ENCODE data around the gene RMND5A.

The RMND5A gene

GRCh38 chr2:86753606-86754005 is 33.5 kb downstream of the RMND5A start:
- H3K4me3 ChIP-seq (ENCODE audit: control insufficient read depth, low read depth, low read length), result no peak overlapping the region
- TF ChIP-seq, protein P1, sequence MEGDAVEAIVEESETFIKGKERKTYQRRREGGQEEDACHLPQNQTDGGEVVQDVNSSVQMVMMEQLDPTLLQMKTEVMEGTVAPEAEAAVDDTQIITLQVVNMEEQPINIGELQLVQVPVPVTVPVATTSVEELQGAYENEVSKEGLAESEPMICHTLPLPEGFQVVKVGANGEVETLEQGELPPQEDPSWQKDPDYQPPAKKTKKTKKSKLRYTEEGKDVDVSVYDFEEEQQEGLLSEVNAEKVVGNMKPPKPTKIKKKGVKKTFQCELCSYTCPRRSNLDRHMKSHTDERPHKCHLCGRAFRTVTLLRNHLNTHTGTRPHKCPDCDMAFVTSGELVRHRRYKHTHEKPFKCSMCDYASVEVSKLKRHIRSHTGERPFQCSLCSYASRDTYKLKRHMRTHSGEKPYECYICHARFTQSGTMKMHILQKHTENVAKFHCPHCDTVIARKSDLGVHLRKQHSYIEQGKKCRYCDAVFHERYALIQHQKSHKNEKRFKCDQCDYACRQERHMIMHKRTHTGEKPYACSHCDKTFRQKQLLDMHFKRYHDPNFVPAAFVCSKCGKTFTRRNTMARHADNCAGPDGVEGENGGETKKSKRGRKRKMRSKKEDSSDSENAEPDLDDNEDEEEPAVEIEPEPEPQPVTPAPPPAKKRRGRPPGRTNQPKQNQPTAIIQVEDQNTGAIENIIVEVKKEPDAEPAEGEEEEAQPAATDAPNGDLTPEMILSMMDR (IDR thresholded peaks at IDR 0.05; ENCODE audit: control insufficient read depth, insufficient read depth, low read depth, low read length, missing control alignments), result no peak
- no peak for DNase-seq (ENCODE audit: low read depth)

DNA sequence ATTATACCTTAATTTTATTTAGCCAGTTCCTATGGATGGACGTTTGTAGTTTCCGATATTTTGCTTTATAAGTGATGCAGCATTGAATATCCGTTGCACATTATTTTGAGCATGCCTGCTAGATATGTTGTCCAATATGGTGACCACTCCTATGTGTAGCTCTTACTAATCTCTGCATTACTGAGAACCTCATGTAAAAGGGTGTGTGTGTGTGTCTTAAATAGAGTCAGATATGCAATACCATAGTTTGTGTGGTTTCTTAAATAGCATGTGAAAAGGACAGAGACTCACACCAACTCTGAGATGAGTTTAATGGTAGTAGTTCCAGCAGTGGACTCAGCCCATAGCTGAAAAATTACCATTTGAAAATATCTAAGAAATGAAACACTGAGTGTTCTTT is 38.3 kb downstream of the RMND5A start:
- H3K4me3 ChIP-seq (ENCODE audit: control insufficient read depth, low read depth, low read length), result no peak overlapping the region
- no peak for DNase-seq (ENCODE audit: low read depth)
- TF ChIP-seq, protein P1 (IDR thresholded peaks at IDR 0.05; ENCODE audit: control insufficient read depth, insufficient read depth, low read depth, low read length, missing control alignments), result no peak

DNA sequence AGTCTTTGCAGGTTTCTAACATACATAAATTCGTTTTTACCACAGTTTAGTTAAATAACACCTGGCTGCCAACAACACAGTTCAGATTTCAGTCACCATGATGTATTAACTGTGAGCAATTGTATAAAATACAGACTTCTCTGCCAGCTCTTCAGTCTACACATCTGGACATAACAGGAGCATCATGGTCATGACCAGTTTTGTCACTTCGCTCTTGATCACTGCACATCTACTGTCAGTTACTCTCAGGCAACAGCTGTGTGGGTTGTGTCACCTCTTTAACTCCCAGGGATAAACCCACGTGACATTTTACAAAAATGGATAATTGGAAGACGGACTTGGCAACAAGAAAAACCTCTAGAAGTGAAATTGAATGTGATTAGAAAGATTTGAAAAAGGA is 40.3 kb downstream of the RMND5A start:
- TF ChIP-seq, protein P1 (IDR thresholded peaks at IDR 0.05; ENCODE audit: control insufficient read depth, insufficient read depth, low read depth, low read length, missing control alignments), result no peak
- H3K4me3 ChIP-seq (ENCODE audit: control insufficient read depth, low read depth, low read length), result no peak overlapping the region
- no peak for DNase-seq (ENCODE audit: low read depth)

DNA sequence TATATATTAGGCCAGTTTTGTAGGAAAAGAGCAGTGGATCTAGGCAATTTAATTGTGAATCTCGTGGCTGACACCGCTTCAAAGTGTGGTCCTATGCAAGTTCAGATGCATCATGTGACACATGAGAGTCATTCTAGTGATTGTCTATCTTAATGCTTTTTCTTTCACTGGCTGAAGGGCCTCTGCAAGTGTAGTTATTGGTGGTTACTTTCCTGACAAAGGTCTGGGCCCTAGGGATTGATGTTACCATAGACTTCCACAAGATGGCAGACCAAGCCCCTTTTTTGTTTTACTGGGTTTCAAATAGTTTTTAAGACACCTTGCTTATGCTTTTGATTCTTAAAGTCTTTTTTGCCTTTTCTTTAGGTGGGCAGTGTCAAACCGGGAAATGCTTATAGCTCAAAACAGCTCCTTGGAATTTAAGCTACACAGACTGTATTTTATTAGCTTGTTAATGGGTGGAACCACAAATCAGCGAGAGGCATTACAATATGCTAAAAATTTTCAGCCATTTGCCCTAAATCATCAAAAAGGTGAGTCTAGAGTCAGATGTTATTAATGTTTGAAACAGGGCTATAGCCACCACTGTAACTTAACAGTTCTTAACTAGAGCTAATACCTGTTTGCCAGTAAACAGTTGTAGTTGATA is 44.7 kb downstream of the RMND5A start:
- no peak for DNase-seq (ENCODE audit: low read depth)
- H3K4me3 ChIP-seq (ENCODE audit: control insufficient read depth, low read depth, low read length), result no peak overlapping the region
- TF ChIP-seq, protein P1 (IDR thresholded peaks at IDR 0.05; ENCODE audit: control insufficient read depth, insufficient read depth, low read depth, low read length, missing control alignments), result peak; percentile 65

DNA sequence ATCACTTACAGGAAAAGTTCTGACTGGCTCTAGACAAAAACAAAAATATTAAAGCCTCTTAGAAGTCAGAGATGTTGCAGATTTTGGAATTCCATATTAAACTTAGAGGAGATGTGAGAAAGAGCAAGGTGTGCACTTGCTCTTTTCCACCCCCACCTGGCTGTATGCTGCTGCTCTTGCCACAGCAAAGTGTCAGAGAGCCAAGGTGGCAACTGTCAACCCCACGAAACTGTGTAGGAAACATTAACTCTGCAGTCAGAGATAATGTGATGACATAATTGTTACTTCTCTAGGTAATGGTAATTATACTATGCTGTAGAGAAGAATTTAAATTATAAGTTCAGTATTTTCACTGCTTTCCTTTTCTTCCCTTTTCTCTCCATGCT is 45.2 kb downstream of the RMND5A start:
- TF ChIP-seq, protein P1 (IDR thresholded peaks at IDR 0.05; ENCODE audit: control insufficient read depth, insufficient read depth, low read depth, low read length, missing control alignments), result no peak
- DNase-seq (ENCODE audit: low read depth), result no peak
- no peak overlapping the region for H3K4me3 ChIP-seq (ENCODE audit: control insufficient read depth, low read depth, low read length)

- TF ChIP-seq, protein P1 (IDR thresholded peaks at IDR 0.05; ENCODE audit: control insufficient read depth, insufficient read depth, low read depth, low read length, missing control alignments), result no peak
- no peak for DNase-seq (ENCODE audit: low read depth)
- H3K4me3 ChIP-seq (ENCODE audit: control insufficient read depth, low read depth, low read length), result no peak overlapping the region
Measured at GRCh38 chr2:86768189-86768949, 48.3 kb downstream of the RMND5A start.

Measured in AG09309 (cell line).